Fibroblast of upper back skin (primary cell): Measurements from ENCODE around the gene CRADD.
"Not testable (repeated sequence)": the region's sequence is repeated elsewhere in the genome, so short reads cannot be mapped to it uniquely, and the experiment has no call there.

Experiments
- DNase-seq: peaks from one replicate; pipeline ENCODE4 v3.0.0-alpha.2; 2013

The CRADD gene

DNA sequence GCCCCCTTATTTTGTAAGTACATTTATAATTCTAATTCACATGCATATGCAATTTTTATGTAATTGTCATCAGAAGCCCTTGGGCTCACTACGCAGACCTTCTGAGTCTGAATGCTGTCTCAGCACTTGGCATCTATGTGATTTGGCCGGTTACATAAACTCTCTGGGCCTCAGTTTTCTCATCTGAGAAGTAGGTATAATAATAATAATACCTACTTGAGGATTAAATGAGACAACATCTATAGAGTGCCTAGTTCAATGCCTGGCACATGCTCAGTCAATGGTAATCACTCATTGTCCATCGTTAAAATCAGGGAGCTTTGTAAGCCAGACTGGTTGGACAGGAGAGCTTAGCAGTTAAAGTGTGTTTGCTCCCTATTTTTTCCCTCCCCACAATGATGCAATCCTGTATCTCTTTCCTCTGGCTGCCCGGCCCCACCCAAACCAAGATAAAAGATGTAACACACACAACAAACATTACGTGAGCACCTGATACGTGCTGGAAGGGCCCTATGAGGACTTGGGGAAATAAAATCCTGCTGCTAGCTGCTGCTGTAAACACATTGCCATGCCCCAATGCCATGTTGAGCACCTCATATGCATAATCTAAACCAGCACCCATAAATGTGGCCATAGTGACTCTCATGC, 235.0 kb downstream of the CRADD start:
- DNase-seq: no peak

- DNase-seq: peak; percentile 89
These were observed 236.7 kb downstream of the CRADD start for GRCh38 chr12:93913845-93914244.

- peak; percentile 19 for DNase-seq
These were observed 237.1 kb downstream of the CRADD start for GRCh38 chr12:93914281-93914680.

DNA sequence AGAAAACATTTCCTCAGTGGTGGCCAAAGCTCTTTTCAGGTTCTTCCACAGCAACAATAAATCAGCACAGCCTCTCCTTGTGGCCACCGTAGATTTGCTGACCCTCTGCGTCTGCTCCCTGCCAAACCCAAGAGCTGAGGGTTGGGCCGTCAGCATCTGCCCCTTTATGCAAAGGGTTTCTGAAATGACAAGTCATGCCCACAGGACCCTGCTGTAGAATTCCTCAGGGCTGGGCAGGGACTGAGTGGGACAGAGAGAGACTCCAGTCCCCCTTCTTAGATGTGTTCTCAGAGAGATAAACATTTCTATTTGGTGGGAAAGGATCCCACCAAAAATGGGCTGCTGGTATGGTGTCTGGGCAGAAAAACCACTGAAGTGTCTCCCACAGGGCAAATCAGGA, 238.2 kb downstream of the CRADD start:
- no peak for DNase-seq

DNA sequence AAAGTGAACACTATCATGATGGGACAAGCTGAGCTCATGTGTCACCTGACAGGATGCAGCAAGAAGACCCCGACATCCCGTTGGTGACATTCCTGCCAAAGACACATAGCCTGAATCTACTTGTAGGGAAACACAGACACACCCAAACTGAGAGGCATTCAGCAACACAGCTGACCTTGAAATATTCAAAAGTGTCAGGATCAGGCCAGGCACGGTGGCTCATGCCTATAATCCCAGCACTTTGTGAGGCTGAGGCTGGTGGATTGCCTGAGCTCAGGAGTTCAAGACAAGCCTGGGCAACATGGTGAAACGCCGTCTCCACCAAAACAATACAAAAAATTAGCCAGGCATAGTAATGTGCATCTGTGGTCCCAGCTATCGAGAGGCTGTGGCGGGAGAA, 239.2 kb downstream of the CRADD start:
- DNase-seq: no peak

DNA sequence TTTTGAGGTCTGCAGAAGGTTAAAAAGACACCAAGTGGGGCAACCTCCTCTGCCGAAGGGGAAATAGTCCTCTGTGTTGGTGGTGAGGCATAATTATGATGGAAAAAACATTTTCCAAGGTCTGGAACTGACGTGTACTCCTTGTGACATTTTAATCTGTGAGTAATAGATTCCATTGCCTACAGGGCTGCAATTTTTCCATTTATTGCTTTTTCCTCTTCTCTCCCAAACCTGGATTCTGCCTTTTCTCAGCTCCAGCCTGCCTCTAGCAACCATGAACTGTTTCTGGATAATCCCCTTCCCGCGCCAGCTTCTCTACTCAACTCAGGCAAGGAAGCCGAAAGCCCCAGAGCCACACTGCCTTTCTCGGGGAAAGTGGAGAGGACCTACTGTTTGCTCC, 241.1 kb downstream of the CRADD start:
- peak; percentile 74 for DNase-seq

DNA sequence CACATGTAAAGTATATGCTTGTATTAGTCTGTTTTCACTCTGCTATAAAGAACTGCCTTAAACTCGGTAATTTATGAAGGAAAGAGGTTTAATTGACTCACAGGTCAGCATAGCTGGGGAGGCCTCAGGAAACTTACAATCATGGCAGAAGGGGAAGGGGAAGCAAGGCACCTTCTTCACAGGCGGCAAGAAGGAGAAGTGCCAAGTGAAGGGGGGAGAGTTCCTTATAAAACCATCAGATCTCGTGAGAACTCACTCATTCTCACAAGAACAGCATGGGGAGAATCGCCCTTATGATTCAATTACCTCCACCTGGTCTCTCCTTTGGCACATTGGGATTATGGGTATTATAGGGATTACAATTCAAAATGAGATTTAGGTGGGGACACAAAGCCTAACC, 241.7 kb downstream of the CRADD start:
- DNase-seq: no peak

DNA sequence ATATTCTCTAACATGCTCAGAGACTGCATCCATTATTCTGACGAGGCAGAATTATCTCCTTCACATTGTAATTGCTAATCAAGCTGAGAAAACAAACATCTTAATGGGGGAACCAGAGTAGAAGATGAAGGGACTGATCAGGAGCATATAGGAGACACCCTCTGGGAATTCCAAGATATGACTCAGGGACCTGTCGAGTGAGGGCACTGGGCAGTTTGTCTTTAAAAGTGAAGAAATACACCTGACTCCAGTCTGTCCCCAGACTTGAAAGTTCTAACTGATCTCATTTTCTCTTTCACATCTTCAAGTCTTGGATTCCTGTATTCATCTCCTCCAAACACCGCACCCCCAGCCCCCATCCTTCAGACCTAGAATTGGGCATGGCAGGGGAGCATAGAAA, 244.3 kb downstream of the CRADD start:
- DNase-seq: no peak

DNA sequence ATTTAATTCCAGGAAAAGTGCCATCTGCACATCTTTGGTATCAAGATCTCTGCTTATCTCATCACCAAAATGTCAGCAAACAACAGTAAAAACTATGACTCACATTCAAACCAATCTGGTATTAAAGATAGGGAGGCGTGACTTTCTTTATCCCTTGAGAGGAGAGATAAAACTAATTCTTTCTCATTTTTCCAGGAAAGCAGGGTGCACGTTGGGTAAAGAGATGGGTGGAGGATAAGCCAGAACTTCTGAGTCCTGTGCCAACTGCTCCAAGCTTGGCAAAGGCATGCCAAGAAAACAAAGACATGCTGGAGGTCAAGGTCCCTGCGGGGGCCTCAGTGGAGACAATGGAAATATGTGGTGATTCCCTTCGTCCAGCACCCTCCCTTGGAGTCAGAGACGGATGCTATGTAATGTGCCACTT, 245.4 kb downstream of the CRADD start:
- DNase-seq: no peak

- no peak for DNase-seq
These were observed 247.2 kb downstream of the CRADD start for GRCh38 chr12:93924367-93924766.

- no peak for DNase-seq
These were observed 248.5 kb downstream of the CRADD start for GRCh38 chr12:93925585-93926205.

DNA sequence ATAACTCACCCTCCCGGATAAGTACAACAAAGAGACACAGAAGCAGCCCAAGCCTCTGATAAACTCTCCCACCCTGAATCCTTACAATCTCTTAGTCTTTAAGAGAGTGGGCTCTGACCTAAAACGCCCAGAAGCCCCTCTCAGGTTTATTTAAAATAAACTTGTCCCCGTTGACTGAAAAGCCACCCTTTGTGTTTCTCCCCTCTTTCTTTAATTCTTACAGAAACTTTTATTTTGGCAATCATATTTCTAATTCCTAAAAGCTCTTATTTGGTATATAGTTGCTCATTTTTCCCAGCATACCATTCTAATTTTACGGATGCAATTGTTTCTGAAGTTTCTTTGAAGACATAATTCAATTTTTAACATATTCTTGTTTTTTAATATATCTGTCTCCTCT, 249.1 kb downstream of the CRADD start:
- DNase-seq: no peak

DNA sequence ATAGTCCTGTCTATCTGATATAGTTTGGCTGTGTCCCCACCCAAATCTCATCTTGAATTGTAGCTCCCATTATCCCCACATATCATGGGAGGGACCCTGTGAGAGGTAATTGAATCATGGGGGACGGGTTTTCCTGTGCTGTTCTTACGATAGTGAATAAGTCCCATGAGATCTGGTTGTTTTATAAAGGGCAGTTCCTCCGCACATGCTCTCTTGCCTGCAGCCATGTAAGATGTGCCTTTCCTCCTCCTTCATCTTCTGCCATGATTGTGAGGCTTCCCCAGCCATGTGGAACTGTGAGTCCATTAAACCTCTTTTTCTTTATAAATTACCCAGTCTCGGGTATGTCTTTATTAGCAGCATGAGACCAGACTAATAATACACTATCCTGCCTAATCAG, 251.9 kb downstream of the CRADD start:
- not testable (repeated sequence) for DNase-seq

DNA sequence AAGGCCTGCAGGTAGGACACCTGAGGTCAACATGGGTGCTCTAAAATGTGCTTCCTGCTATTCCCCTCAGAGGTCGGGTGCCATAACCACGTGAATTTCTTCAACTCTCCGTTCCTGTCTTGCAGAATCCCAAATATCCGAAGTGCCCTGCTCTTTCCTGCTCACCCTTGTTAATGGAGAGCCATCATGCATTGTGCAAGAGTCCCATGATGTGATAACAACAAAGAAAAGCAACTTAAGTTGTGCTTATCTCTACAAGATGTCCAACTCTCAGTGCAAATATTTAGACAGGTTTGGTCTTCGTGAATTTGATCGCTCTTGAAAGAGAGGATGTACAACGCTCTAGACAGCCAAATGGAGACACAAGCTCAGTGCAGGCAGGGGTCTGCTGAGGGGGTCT, 260.6 kb downstream of the CRADD start:
- no peak for DNase-seq

GRCh38 chr12:93938317-93938716, 261.1 kb downstream of the CRADD start:
- no peak for DNase-seq

DNA sequence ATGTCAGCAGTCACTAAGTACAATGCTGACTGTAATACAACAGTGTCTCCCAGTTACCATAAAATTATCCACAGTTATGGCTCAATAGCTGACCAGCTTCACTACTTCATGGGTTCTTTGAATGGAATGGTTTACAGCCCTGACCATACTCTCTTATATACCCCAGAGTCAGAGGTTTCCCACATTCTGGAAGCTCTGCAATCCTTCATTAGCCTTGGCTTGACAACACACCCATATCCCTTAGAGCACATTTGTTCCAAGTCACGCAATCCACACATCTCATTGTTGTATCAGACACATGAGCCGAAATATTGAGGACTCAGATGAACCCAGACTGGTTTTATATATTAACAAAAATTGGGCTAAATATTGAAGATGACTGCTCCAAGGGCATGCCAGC, 261.8 kb downstream of the CRADD start:
- peak; percentile 38 for DNase-seq

DNA sequence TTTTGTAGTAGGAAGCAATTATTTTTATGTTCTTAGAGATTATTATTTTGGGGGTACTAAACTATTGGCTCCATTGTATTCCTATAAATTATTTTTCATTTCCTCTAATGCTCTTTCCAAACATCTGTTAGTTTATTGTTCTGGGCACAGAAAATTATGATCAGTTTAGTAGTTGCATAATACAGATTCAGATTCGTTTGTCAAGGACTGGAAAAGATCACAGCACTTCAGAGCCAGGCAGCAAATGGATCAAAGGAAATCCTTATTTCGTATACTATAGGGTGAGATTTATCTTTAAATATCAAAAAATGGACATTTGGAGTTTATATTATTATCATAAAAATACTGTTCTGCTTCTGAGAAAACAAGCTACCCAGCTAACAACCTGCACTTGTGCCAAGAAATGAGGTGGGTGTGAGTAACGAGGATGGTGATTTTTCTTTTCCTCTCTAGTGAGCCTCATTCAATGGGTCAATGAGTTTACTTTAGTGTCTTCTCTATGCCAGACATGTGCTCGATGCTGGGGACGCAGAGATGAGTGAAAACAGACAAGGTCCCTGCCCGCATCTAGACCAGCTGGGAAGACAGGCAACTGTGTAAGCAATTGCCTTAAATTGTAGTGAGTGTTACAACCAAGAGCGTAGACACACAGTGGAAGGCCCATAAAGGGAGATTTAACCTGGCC, 262.6 kb downstream of the CRADD start:
- no peak for DNase-seq

GRCh38 chr12:93943780-93944179, 266.6 kb downstream of the CRADD start:
- DNase-seq: peak; percentile 31

DNA sequence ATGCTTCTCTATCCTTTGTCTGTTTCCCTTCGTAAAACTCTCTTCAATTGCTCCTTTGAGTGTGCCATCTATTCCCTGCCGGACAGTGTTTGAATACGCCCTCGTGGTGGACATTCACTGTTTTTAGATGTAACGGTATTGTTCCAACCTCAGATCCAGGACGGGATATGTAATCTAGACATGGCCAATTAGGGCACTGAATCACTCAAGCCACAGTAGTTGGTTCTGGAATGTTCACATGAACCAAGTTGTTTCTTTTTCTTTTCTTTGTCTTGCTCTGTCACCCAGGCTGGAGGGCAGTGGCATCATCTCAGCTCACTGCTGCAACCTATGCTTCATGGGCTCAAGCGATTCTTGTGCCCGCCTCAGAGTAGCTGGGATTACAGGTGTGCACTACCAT, 267.0 kb downstream of the CRADD start:
- peak; percentile 7 for DNase-seq
